DMS153 (cell line): ENCODE results near the gene LRP4.

ENCODE experiments used
- DNase-seq: peaks from one replicate; lab custom pipeline; 2025; lab: John Stamatoyannopoulos, UW

LRP4 gene

DNA sequence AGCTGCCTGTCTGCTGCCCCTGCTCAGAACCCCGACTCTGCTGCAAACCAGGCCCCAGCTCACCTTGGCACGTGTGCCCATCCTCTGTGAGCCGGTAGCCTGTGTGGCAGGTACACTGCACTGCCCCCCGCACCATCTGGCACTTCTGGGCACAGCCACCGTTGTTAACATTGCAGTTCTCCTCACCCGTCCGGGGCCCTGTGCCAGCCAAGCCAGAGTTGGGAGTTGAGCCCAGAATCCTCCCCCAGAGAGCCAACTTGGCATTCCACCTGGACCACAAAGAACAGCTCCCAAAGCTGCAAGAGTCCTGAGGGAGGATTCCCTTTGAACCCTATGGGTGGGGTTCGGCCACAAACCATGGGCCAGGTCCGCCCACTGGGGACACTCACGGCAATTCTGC, 22.5 kb downstream of the LRP4 start:
- no peak for DNase-seq

DNA sequence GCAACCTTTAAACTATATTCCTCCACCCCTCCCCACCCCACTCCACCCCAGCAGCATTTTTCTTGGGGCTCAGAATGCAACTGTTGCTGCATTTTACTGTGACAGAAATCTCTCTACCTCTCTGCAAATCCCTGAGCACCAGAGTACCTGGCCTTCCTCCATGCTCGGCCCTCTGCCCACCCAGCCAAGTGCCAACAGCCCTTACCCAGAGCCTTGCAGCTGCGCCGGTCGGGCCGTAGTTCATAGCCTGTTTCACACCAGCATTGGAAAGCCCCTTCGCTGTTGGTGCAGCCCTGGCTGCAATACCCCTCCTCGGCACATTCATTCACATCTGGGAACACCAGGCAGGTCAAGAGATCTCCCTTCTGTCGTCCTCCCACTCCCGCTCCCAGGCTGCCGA, 23.4 kb downstream of the LRP4 start:
- no peak for DNase-seq

DNA sequence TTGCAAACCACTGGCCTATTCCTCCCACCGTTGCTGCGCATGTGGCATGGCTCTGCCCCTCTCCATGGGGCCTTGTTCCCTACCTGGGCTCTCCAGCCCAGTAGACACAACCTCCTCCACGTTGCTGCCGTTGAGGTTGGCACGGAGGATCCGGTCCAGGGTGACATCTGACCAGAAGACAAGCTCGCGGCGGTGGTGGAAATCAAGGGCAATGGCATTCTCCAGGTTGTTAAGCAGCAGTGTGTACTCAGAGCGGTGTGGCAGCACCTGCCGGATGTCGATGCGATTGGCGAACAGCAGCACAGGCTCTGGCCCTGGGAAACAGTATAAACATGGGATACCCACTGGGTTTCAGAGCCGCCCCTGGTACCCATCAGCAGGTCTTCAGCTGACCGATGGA, 23.8 kb downstream of the LRP4 start:
- DNase-seq = peak; percentile 21

DNA sequence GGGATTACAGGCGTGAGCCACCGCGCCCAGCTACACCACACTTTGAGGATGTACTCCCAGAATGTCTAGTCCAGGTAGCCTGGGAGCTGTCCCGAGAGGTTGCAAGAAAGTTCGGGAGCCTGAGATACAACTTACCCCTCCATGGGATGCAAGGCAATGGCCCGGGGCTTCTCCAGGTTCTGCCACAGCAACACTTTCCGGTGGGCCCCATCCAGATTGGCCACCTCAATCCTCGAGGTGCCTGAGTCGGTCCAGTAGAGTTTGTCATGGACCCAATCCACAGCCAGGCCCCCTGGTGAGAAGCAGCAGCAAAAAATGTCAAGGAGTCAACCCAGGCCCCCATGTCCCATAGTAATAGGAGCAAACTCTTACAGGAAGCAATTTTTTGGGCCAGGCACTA, 25.5 kb downstream of the LRP4 start:
- no peak for DNase-seq

DNA sequence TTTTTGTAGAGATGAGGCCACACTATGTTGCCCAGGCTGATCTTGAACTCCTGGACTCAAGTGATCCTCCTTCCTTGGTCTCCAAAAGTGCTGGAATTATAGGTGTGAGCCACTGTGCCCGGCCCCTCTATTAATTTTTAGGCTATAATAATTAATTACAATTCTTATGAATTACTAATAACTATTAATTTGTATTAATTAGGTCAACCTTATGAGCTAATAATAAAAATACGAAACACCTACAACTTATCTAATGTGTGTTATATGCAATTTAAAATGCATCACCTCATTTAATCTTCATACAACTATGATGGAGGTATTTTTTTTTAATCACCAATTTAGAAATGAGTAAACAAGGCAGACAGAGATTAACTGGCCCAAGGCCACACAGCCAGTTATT, 26.2 kb downstream of the LRP4 start:
- no peak for DNase-seq

DNA sequence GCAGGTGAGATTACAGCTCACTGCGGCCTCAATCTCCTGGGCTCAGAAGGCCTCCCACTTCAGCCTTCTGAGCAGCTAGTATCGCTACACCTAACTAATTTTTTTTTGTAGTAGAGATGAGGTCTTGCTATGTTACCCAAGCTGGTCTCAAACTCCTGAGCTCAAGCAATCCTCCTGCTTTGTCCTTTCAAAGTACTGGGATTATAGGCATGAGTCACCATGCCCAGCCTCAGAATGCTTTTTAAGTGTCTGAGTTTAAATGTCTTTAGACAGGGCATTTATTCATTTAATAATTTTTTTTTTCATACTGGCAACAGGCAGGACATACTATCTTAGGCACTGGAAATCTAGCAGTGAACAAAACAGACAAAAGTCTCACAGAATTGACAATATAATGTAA, 27.7 kb downstream of the LRP4 start:
- DNase-seq = no peak

DNA sequence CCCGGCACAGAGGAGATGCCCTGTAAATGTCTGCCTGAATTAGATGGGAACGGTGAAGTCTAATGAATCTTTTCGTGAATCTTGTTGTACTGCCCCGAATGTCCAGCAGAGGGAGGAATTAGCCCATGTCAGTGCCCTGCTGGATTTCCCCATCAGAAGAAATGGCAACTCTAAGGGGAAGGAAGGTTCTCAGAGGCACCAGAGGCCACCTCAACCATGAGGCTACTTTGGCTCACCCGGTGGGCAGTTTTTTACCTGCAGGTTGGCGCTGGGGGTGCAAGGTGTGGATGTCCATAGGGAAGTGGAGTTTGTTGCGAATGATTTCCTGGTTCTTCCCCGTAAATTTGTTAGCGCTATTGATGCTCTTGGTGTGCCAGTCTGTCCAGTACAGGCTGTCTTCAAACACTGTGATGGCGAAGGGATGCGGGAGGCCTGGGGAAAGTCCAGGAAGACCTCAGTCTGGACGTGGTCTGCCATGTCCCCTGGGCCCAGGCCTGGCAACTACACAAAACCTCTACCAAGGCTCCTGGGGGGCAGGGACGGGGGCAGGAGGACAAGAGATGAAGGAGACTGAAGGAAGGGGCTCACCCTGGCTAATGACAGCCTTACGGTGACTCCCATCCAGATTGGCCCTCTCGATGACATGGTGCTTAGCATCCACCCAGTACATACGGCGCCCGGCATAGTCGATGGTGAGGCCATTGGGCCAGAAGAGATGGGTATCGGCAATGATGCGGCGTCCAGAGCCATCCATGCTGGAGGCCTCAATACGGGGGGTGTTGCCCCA, 28.5 kb downstream of the LRP4 start:
- DNase-seq = peak; percentile 45

DNA sequence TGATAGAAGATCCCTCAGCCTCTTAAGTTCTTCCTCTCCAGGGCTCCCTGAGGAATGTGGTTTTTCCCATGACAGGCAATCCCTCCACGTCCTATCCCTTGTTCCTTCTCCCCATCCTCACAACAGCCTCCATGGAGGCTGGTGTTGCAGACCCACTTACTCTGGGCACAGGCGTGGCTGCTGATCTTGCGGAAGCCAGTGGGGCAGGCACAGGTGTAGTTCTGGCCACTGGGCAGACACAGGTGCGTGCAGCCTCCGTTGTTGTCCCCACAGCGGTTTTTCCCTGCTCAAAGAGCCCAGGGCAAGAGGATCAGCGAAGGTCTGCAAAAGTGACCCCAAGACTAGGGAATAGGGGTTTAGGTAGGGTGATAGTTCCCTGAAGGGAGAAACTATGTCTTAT, 29.1 kb downstream of the LRP4 start:
- no peak for DNase-seq

DNA sequence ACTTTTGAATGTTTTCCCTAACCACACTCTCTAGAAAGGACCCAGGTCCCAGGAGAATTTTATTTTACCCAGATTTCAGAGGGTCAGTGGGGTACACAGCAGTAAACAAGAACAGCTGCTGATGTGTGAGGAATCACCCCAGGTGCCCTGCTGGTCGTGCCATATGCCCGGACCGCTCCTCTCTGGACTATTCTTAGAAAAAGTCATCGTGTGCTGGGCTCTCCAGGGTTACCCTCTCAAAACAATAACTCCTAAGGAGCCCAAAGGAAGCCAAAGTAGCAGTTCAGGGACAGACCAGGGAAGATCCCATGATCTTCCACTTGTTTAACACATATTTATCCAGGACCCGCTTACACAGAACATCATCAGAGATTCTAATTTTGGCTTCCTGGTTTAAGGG, 29.7 kb downstream of the LRP4 start:
- DNase-seq = no peak

DNA sequence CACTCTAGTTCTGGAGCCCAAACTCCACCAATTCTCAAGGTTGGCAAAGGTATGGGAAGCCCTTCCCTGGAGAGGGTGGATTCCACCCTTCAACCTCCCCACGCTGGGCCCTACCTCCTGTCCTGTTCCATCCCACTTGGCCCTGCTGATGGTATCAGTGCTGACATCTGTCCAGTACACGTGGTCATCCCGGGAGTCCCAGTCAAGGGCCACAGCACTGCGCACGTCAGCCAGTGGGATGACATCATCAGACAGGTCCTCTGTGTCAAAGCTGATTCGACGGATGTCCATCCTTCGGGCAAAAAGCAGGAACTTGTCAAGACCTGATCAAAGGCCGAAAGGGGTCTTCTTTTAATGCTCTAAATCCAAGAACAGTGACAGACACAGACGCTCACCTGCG, 32.1 kb downstream of the LRP4 start:
- DNase-seq = no peak

DNA sequence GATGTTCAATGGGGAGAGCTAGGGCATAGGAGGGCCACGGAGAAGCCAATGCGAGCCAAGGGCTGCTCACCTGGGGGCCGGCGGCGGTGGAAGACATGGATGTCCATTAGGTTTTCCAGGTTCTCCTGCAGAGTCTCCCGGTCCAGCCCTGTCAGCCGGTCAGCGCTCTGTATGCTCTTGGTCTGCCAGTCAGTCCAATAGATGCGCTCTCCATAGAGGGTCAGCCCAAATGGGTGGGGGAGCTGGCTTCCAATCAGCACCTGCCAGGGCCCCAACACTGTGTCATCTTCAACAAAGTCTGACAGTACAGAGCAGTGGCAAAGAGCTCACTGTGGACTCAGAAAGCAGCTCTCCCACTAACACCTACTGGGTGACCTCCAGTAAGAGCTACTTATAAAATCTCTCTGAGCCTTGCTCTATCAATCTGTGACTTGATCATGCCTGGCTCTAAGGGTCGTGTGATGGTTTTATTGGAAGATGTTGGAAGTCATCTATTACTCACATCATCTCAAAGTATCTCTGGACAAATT, 39.2 kb downstream of the LRP4 start:
- no peak for DNase-seq

DNA sequence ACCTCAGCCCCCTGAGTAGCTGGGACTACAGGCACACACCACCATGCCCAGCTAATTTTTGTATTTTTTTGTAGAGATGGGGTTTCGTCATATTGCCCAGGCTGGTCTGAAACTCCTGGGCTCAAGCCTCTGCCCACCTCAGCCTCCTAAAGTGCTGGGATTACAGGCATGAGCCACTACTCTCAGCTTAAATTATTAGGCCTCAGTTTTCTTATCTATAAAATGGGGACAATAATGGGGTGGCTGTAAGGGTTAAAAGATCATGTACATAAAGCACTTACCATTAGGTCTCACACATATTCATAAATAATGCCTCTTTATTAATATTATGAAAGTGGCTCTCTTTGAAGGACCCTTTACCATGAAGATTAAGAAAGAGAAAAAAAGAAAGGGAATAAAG, 40.8 kb downstream of the LRP4 start:
- no peak for DNase-seq

DNA sequence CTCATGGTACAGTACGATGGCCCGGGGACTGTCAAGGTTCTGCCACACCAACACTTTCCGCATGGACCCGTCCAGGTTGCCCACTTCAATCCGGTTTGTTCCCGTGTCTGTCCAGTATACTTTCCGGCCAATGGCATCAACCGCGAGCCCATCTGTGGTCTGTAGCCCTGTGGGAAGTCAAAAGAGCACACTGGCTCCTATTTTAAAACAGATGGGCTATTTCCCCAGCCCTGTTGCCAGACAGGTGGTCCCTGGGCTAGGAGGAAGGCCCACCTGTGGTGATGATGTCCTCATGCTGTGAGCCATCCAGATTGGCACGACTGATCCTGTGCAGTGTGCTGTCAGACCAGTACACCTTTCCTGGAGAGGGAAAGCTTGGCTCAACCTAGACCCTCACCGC, 41.9 kb downstream of the LRP4 start:
- no peak for DNase-seq

DNA sequence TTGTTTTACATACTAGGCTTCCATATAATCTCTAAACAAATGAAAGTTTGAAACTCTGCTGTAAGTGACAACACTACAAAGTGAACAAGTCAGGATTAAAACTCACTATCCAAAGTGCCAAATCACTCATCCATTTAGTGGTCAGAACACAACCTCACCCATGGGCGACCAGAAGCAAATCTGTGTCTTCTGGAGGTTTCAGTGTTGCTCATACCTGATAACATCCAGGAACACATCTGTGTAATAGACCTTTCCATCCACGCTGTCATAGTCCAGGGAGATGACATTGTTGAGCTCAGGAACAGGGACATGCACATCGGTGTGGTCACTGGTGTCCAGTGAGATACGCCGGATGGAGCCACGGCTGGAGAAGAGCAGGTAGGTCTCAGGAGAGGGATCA, 43.8 kb downstream of the LRP4 start:
- no peak for DNase-seq

DNA sequence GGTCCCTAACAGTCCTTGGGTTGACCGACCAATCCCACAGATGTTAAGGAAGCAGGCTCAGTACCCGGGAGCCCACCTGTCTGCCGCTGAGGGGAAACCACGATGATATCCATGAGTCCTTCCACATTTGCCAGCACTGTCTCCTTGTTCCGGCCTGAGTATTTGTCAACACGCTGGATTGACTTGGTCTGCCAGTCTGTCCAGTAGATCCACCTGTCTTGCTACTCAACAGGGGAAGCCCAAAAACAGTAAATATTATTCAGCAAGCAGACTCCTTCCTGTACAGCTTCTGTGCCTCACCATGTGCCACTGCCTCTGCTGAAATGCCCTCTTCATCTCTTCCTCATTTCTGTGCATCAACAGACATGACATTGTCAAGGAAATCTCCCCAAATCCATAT, 49.4 kb downstream of the LRP4 start:
- DNase-seq = no peak

DNA sequence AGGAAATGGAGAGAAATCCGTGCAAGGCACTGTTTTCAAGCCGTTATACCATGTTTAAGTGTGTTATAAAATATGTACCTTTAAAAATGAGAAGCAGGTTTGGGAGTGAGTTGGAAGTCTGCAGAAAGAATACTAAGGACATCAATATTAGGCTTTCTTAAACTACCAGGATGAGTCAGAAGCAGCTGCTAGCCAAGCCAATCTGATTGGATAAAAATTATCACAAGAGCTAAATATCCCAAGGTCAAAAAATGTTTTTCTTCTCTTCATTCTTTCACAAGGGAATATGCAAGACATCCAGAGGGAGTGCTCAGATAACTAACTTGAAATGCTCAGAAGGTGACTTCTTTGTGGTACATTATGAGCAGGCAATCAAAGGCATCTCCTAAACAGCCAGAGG, 53.0 kb downstream of the LRP4 start:
- DNase-seq = no peak

DNA sequence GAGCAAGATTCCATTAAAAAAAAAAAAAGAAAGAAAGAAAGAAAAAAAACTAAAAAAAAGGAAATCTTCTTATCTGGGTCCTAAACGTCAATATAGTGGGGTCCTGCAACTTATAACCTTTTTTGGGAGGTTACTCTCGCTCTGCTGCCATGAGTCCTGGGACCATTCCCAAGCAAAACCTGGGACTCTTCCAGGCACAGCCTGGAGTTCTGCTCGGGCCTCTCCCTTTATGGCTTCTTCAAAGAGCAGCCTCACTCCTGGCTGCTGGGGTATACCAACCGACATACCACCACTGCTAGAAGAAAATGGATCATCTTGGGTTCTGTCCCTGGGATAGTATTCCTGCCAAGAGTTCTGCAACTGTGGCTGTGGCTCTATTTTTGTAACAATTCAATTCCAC, 58.1 kb downstream of the LRP4 start:
- DNase-seq = no peak

DNA sequence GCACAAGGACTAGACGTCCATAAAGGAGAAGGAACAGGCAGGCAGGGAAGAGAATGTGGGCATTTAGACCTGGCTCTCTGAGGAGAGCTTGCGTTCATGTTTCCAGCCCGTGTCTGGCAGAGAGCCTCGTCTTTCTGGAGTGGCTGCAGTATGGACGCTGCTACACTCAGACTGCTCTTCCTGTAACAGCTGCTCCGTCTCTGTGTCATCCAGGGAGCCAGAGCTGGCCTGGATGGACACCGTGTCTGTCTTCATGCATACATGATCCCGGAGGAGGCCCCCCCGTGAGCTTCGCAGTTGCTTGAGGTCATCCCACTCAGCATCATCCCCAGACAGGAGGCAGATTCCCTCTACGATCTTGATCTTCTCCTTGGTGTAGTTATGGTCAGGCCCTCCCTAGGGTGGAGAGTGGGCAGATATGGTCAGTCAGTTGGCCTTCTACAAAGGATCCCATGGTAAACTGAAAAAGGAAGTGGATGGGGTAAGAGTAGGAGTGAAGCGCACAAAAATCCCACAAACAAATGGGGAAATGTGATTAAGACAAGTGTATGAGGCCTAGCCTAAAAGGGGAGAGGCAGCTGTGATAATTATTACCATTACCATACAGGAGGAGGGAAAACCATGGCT, 59.3 kb downstream of the LRP4 start:
- no peak for DNase-seq

DNA sequence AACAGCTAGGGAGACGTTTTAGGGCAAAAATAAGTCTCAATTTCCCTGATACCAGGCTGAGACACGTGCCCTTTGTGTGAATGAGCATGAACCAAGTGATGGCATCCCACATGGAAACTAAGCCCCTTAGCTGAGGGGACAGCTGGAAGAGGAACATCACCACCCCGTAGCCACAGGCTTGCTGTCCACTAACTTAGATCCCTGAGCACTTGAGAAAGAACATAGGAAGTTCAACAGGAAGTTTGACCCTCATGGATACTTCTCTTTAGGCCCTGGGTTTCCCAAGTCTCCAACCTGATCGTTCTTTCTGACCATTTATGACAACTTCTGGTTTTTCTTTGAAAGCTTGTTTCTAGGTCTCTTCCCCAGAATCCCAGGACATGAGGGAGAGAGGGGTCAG, 60.7 kb downstream of the LRP4 start:
- no peak for DNase-seq

DNA sequence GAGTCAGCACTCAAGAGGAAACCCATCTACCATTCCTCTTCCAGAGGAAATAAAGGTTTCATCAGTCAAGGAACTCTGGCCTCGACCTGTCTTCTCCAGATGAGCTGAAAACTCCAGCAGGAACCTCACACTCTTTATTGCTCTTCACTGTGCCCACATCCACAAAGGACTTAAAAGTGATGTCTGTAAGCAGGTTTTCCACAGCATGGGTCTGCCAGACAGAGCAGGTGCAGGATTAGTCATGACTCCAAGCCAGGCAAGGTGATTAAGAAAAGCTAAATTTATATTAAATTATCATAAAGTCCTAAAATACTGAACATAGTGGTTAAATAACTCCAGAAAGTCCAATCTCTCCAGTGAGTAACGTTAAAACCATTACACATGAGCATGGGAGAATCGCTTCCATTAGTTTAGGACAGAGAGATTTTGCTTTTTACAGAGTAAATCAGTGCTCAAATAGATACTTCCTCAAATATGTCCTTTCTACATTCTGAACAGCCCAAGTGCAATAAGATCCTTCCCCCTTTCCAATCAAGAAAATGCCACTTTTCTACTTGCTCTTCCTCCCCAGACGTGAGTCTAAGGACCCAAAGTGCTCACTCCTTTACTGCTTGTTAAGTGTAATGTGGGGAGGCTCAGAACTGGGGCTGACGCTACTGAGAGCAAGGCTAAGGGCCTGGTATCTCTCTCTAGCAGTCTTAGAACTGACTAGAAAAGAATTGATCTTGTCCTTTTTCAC, 61.6 kb downstream of the LRP4 start:
- DNase-seq = no peak

DNA sequence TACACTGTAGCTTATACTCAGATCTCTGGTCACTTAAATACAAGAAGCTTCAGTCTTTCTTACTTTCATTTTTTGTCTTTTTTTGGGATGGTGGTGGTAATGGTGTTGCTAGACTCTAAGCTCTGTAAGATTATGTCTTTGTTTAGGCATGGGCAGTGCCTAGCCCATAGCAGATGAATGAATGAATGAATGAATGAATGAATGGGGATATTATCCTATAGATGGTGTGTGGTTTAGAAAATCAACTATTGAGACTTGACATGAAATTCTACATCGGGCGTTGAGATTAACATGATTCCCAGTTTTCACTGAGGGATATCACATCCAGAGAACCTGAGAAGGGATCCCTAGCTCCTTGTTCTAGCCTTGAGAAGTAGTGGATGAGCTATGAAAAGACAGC, 62.5 kb downstream of the LRP4 start:
- DNase-seq = no peak

DNA sequence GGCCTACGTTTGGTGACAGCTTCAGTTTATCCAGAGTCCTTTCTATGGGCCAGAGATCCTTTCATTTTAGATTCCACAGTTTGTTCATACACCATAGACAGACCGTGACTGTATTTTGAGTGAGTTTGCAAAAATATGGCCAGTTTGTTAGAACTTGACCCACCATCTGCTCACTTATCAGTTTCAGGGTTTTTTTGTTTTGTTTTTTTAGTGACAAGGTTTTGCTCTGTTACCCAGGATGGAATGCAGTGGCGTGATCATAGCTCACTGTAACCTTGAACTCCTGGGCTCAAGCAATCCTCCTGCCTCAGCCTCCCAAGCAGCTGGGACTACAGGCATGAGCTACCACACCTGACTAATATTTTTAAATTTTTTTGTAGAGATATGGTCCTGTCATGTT, 63.2 kb downstream of the LRP4 start:
- DNase-seq = no peak

DNA sequence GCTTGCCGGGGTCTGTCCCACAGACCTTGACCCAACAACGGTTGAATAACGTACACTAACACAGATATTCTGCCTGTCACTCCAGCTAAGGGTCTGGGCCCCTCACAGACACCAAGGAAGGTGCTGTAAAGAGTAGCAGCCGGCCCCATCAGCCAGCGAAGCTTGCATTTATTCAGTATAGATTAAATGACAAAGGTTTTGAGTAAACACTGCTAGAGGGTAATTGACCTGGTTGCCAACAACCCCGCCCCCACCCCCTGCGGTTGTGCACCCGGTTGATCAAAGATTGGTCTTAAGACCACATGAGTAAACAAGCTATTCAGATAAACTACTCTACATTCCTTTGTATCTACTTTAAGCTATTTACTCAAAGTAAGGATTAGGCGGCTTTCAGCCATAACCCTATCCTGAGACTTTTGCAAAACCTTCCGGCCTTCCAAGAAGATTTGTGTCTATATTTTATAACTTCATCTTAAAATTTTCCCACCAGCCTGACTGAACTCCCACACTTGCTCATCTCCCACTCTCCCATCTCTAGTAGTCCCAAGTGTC, 67.4 kb downstream of the LRP4 start:
- DNase-seq = no peak
